T-helper 2 cell treated with Interferon-gamma antibody and Interleukin-4, amounts not matched to agents 5 μg/mL and 100 μg/mL, for 36 hours (primary cell): ENCODE measurements around the gene SCARF2.
"Not testable (repeated sequence)": the region's sequence is repeated elsewhere in the genome, so short reads cannot be mapped to it uniquely, and the experiment has no call there.

Source experiments
- DNase-seq: peaks from one replicate; pipeline ENCODE4 v3.0.0; 2021; ENCODE audit warnings: low spot score
- H3K27ac Mint-ChIP-seq: one replicate; pipeline ENCODE4 v1.8.0; 2021; ENCODE audit warnings: mild to moderate bottlenecking, mixed read lengths
- H3K27me3 Mint-ChIP-seq: one replicate; pipeline ENCODE4 v1.8.0; 2021; ENCODE audit warnings: low read depth, mixed read lengths
- H3K36me3 Mint-ChIP-seq: one replicate; pipeline ENCODE4 v1.8.0; 2021; ENCODE audit warnings: low read depth, mixed read lengths
- H3K4me1 Mint-ChIP-seq: one replicate; pipeline ENCODE4 v1.8.0; 2021; ENCODE audit warnings: low read depth, mixed read lengths
- H3K4me3 Mint-ChIP-seq: one replicate; pipeline ENCODE4 v1.8.0; 2022; ENCODE audit warnings: mild to moderate bottlenecking, moderate library complexity, mixed read lengths
- H3K9me3 Mint-ChIP-seq: one replicate; pipeline ENCODE4 v1.8.0; 2021; ENCODE audit warnings: mixed read lengths

Gene SCARF2

DNA sequence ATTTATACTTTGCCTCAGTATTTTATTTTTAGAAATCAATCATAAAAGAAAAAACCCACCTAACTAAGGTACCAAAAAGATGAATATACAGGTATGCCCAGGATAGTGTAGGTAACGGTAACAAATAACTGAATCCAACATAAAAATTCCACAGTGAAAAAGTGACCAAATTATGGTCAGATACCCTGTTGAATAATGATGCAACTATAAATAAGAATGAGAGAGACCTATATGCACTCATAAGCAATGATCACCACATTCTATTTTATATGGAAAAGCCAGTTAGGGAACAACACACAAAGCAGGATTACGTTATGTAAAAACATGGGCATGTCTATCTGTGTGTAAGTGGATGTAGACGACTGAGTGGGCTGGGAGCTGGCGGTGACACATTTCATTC is 50.7 kb downstream of the SCARF2 start:
- Mint-ChIP-seq H3K27me3 (peaks cover 25% of the 10 kb centered on the region), H3K36me3 (no peaks in the 10 kb centered on the region), H3K9me3 (no peaks in the 10 kb centered on the region), H3K4me1 (no peaks in the 10 kb centered on the region), H3K27ac (no peak overlapping the region), H3K4me3 (no peak overlapping the region)
- DNase-seq, result no peak

DNA sequence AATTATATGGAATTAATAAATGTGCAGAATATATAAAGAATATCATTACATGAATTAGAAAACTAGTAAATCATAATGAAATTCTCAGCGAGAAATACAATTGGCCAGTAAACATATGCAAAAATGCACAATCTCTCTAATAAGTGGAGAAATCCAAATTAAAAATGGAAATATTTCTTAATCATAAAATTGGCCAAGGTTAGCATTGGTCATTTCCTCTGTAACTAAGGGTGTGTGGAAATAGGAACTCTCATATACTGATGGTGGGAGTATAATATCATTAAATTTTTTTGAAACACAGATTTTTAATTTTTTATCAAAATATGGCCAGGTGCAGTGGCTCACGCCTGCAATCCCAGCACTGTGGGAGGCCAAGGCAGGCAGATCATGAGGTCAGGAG is 51.3 kb downstream of the SCARF2 start:
- no peaks in the 10 kb centered on the region for H3K4me1 Mint-ChIP-seq
- no peak for DNase-seq
- no peaks in the 10 kb centered on the region for H3K36me3 Mint-ChIP-seq
- H3K4me3 Mint-ChIP-seq, result no peak overlapping the region
- H3K27me3 Mint-ChIP-seq, result peaks cover 29% of the 10 kb centered on the region
- no peaks in the 10 kb centered on the region for H3K9me3 Mint-ChIP-seq
- no peak overlapping the region for H3K27ac Mint-ChIP-seq

DNA sequence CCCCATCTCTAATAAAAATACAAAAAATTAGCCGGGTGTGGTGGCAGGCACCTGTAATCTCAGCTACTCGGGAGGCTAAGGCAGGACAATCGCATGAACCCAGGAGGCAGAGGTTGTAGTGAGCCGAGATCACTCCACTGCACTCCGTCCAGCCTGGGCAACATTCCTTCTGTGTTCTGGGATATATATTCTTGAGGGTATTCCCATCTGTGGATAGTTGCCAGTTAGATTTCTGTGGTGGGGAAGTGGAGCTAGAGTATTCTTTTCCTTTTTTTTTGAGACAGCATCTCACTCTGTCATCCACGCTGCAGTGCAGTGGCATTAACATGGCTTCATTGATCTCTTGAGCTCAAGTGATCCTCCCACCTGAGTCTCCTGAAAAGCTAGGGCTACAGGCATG is 52.8 kb downstream of the SCARF2 start:
- H3K9me3 Mint-ChIP-seq, result no peaks in the 10 kb centered on the region
- no peaks in the 10 kb centered on the region for H3K4me1 Mint-ChIP-seq
- H3K27ac Mint-ChIP-seq, result no peak overlapping the region

DNA sequence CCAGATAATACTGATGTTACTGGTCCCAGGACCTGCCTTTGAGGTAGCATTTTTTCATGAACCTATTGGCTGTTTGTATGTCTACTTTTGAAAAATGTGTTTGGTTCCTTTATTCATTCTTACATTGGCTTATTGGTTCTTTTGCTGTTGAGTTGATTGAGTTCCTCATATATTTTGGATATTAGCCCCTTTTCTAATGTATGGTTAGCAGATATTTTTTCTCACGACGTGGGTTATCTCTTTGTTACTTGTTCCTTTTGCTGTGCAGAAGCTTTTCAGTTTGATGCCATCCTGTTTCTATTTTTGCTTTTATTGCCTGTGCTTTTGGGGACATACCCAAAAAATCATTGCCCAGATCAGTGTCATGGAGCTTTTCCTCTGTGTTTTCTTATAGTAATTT is 53.5 kb downstream of the SCARF2 start:
- no peak overlapping the region for H3K4me3 Mint-ChIP-seq
- no peak overlapping the region for H3K27ac Mint-ChIP-seq
- no peak for DNase-seq
- no peaks in the 10 kb centered on the region for H3K4me1 Mint-ChIP-seq
- H3K27me3 Mint-ChIP-seq, result peaks cover 29% of the 10 kb centered on the region
- no peaks in the 10 kb centered on the region for H3K36me3 Mint-ChIP-seq
- no peaks in the 10 kb centered on the region for H3K9me3 Mint-ChIP-seq

More for the DNA sequence above, 52.8 kb downstream of the SCARF2 start:
- H3K36me3 Mint-ChIP-seq, result no peaks in the 10 kb centered on the region
- H3K4me3 Mint-ChIP-seq, result no peak overlapping the region
- DNase-seq, result no peak
- peaks cover 29% of the 10 kb centered on the region for H3K27me3 Mint-ChIP-seq

DNA sequence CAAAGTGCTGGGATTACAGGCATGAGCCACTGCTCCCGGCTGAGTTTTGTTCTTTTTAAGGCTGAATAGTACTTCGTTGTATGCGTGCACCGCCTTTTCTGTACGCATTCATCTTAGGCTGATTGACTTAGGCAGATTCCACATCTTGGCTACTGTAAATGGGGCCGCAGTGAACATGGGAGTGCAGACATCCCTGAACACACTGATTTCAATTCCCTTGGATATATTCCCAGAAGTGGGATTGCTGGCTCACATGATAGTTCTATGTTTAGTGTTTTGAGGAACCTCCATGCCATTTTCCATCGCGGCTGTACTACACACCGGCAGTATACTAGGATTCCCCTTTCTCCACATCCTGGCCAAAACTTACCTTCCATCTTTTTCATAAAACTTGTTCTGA is 54.1 kb downstream of the SCARF2 start:
- H3K4me3 Mint-ChIP-seq, result no peak overlapping the region
- H3K9me3 Mint-ChIP-seq, result no peaks in the 10 kb centered on the region
- H3K27ac Mint-ChIP-seq, result no peak overlapping the region
- DNase-seq, result no peak
- no peaks in the 10 kb centered on the region for H3K36me3 Mint-ChIP-seq
- H3K4me1 Mint-ChIP-seq, result no peaks in the 10 kb centered on the region
- peaks cover 29% of the 10 kb centered on the region for H3K27me3 Mint-ChIP-seq

DNA sequence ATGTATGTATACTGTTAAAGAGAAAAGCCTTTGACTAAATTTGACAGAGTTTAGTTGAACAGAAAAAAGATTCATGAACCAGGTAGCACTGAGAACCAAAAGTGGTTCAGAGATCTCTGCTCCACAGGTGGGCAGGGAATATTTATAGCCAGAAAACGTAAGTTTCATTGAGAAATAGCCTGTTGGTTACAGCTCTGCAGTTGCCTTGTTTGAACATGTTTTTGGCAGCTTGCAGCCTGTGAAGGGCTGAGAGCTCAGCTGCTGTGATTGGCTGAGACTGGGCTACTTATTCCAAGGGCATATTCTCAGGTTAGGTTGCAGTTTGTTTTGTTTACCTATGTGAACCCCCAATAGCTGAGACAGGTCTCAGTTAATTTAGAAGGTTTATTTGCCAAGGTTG is 57.1 kb downstream of the SCARF2 start:
- no peak for DNase-seq
- Mint-ChIP-seq H3K4me1 (no peaks in the 10 kb centered on the region), H3K27me3 (peaks cover 14% of the 10 kb centered on the region), H3K36me3 (no peaks in the 10 kb centered on the region), H3K27ac (no peak overlapping the region), H3K4me3 (no peak overlapping the region), H3K9me3 (no peaks in the 10 kb centered on the region)

DNA sequence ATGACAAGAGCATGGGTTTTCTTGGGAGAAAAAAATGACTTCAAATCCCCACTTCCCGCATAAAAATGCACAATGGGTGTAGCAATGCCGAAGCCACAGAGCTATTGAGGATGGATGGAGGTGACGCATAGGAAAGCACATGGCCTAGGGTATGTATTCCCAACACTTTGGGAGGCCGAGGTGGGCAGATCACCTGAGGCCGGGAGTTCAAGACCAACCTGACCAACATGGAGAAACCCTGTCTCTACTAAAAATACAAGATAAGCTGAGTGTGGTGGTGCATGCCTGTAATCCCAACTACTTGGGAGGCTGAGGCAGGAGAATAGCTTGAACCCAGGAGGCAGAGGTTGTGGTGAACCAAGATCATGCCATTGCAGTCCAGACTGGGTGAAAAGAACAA is 58.9 kb downstream of the SCARF2 start:
- DNase-seq, H3K27ac Mint-ChIP-seq, H3K36me3 Mint-ChIP-seq, H3K4me3 Mint-ChIP-seq, H3K9me3 Mint-ChIP-seq, H3K4me1 Mint-ChIP-seq: not testable (repeated sequence)
- H3K27me3 Mint-ChIP-seq, result peaks cover 14% of the 10 kb centered on the region

DNA sequence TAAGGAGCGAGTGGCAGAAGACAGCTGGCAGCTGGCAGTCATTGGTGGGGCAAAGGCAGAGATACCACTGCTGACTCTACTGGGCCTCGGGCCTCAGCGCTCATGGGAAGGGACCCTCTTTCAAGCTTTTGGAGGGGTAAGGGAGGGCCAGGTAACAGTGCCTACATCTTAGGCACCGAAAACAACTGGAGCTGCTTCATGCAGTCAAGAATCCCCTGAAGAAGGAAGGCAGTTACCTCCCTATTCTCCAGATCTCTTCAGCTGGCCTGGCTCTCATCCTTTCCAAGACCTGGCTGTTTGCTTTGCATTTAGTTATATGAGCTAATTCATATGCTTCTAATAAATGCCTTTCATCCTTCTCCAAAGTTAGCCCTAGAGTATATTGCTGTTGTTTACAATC is 59.5 kb downstream of the SCARF2 start:
- H3K27ac Mint-ChIP-seq, result no peak overlapping the region

DNA sequence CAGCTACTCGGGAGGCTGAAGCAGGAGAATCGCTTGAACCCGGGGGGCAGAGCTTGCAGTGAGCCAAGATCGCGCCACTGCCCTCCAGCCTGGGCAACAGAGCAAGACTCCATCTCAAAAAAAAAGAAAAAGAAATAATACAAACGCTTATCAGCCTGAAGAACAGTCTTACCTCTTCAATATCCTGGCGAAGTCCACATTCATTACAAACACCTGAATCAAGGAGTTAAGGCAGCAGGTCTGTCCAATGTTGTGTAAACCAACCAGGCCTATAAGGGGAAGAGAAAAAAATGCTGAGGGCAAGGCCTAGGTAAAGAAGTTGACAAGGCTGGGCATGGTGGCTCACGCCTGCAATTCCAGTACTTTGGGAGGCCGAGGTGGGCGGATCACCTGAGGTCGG is 60.6 kb downstream of the SCARF2 start:
- DNase-seq, H3K9me3 Mint-ChIP-seq, H3K36me3 Mint-ChIP-seq, H3K27ac Mint-ChIP-seq, H3K4me3 Mint-ChIP-seq, H3K4me1 Mint-ChIP-seq: not testable (repeated sequence)
- H3K27me3 Mint-ChIP-seq, result peaks cover 10% of the 10 kb centered on the region

More for the DNA sequence above, 59.5 kb downstream of the SCARF2 start:
- Mint-ChIP-seq H3K36me3 (no peaks in the 10 kb centered on the region), H3K27me3 (peaks cover 11% of the 10 kb centered on the region), H3K9me3 (no peaks in the 10 kb centered on the region), H3K4me1 (no peaks in the 10 kb centered on the region), H3K4me3 (no peak overlapping the region)
- DNase-seq, result no peak

DNA sequence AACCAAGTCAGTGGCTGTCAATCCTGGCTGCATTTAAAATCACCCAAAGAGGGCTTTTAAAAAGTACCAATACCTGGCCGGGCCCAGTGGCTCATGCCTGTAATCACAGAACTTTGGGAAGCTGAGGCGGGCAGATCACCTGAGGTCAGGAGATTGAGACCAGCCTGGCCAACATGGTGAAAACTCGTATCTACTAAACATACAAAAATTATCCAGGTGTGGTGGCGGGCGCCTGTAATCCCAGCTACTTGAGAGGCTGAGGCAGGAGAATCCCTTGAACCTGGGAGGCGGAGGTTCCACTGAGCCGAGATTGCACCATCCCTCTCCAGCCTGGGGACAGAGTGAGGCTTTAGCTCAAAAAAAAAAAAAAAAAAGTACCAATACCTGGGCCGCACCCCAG is 61.3 kb downstream of the SCARF2 start:
- H3K9me3 Mint-ChIP-seq, H3K36me3 Mint-ChIP-seq, H3K27me3 Mint-ChIP-seq, DNase-seq, H3K4me3 Mint-ChIP-seq, H3K27ac Mint-ChIP-seq, H3K4me1 Mint-ChIP-seq: not testable (repeated sequence)
